GM12874 (cell line): ENCODE measurements around the gene PTGDR.

Source experiments
- CTCF ChIP-seq: IDR thresholded peaks from 2 replicates; pipeline ENCODE4 v1.5.1; 2011; ENCODE audit warnings: low read depth, mild to moderate bottlenecking, control low read depth, low read length, moderate library complexity; ENCODE audit not compliant: insufficient read depth

Gene PTGDR

GRCh38 chr14:52265253-52265652 is 2.2 kb upstream of the PTGDR start:
- no peak for TF ChIP-seq CTCF

- TF ChIP-seq CTCF: no peak
Observed at GRCh38 chr14:52266179-52266578, 1.3 kb upstream of the PTGDR start.

- TF ChIP-seq CTCF: no peak
Observed at GRCh38 chr14:52266782-52267181, 716 bp upstream of the PTGDR start.

- no peak for TF ChIP-seq CTCF
Observed at GRCh38 chr14:52268279-52269061, 972 bp downstream of the PTGDR start.

GRCh38 chr14:52269100-52269499 is 1.6 kb downstream of the PTGDR start:
- no peak for TF ChIP-seq CTCF

GRCh38 chr14:52269982-52270381 is 2.5 kb downstream of the PTGDR start:
- TF ChIP-seq CTCF: no peak

GRCh38 chr14:52271538-52271937 is 4.0 kb downstream of the PTGDR start:
- no peak for TF ChIP-seq CTCF

GRCh38 chr14:52272375-52272774 is 4.9 kb downstream of the PTGDR start:
- no peak for TF ChIP-seq CTCF
